Neuronal stem cell (in vitro differentiated cells): ENCODE data around the gene POLG.

Experiments used
- DNase-seq: peaks from one replicate; pipeline ENCODE4 v3.0.0-alpha.2; 2013; ENCODE audit warnings: low spot score
- H2AFZ ChIP-seq: one replicate; pipeline ENCODE4 v1.6.1; 2013; ENCODE audit warnings: mild to moderate bottlenecking, low read length, inconsistent platforms
- H2AK5ac ChIP-seq: 2 replicates; pipeline ENCODE4 v1.6.1; 2013; ENCODE audit warnings: low read depth, mild to moderate bottlenecking, inconsistent platforms, low read length, moderate library complexity, mixed read lengths
- H2BK120ac ChIP-seq: 2 replicates; pipeline ENCODE4 v1.6.1; 2013; ENCODE audit warnings: low read depth, mild to moderate bottlenecking, inconsistent platforms, low read length, moderate library complexity, mixed read lengths
- H2BK12ac ChIP-seq: one replicate; pipeline ENCODE4 v1.6.1; 2013; ENCODE audit warnings: low read length, inconsistent platforms
- H2BK15ac ChIP-seq: 2 replicates; pipeline ENCODE4 v1.6.1; 2013; ENCODE audit warnings: mild to moderate bottlenecking, low read length, inconsistent platforms, mixed read lengths
- H2BK5ac ChIP-seq: one replicate; pipeline ENCODE4 v1.6.1; 2013; ENCODE audit warnings: inconsistent platforms, mild to moderate bottlenecking, low read length, moderate library complexity
- H3K14ac ChIP-seq: one replicate; pipeline ENCODE4 v1.6.1; 2013; ENCODE audit warnings: low read length, inconsistent platforms
- H3K18ac ChIP-seq: 2 replicates; pipeline ENCODE4 v1.6.1; 2013; ENCODE audit warnings: low read length, inconsistent platforms
- H3K23ac ChIP-seq: 2 replicates; pipeline ENCODE4 v1.6.1; 2013; ENCODE audit warnings: low read depth, mild to moderate bottlenecking, mixed read lengths, low read length, inconsistent platforms; ENCODE audit not compliant: poor library complexity
- H3K27ac ChIP-seq: replicated peaks from 3 replicates; pipeline ENCODE4 v1.5.1; 2013; ENCODE audit warnings: low read length, inconsistent platforms
- H3K27me3 ChIP-seq, 3 experiments: 2 replicates each; pipeline ENCODE4 v1.6.1; 2013; ENCODE audit warnings: low read length in 3 of 3, mild to moderate bottlenecking in 2 of 3, inconsistent platforms in 1 of 3, low read depth in 1 of 3, mixed read lengths in 1 of 3, moderate library complexity in 1 of 3; ENCODE audit not compliant: control insufficient read depth in 3 of 3, insufficient read depth in 3 of 3
- H3K36me3 ChIP-seq, 2 donors: replicated peaks in 1 of 2; 2 replicates each; pipeline ENCODE4 v1.6.1; 2013; ENCODE audit warnings: low read length in 2 of 2; ENCODE audit not compliant: control insufficient read depth in 2 of 2, insufficient read depth in 2 of 2
- H3K4ac ChIP-seq: 2 replicates; pipeline ENCODE4 v1.6.1; 2013; ENCODE audit warnings: inconsistent platforms, mild to moderate bottlenecking, low read length, moderate library complexity
- H3K4me1 ChIP-seq, 2 donors: 1 replicate in 1 of 2; 2 replicates in 1 of 2; pipeline ENCODE4 v1.6.1; 2013; ENCODE audit warnings: low read length in 2 of 2, low read depth in 1 of 2; ENCODE audit not compliant: control insufficient read depth in 2 of 2, insufficient read depth in 1 of 2
- H3K4me2 ChIP-seq: one replicate; pipeline ENCODE4 v1.6.1; 2013; ENCODE audit warnings: mild to moderate bottlenecking, low read length, inconsistent platforms; ENCODE audit not compliant: insufficient read depth, poor library complexity, severe bottlenecking
- H3K4me3 ChIP-seq, 2 donors: 2 replicates each; pipeline ENCODE4 v1.5.1; 2013; ENCODE audit warnings: low read length in 2 of 2, mild to moderate bottlenecking in 2 of 2, inconsistent platforms in 1 of 2, moderate library complexity in 1 of 2
- H3K79me1 ChIP-seq: one replicate; pipeline ENCODE4 v1.6.1; 2013; ENCODE audit warnings: low read depth, mild to moderate bottlenecking, inconsistent platforms, low read length, moderate library complexity
- H3K9ac ChIP-seq: one replicate; pipeline ENCODE4 v1.6.1; 2013; ENCODE audit warnings: mild to moderate bottlenecking, low read depth, low read length, inconsistent platforms; ENCODE audit not compliant: poor library complexity
- H3K9me3 ChIP-seq, 2 donors: replicated peaks in 1 of 2; 2 replicates each; pipeline versions ENCODE3 to v1.6.1; 2013; ENCODE audit warnings: low read length in 2 of 2, mild to moderate bottlenecking in 2 of 2, inconsistent platforms in 1 of 2, low read depth in 1 of 2, mixed read lengths in 1 of 2, moderate library complexity in 1 of 2; ENCODE audit not compliant: control insufficient read depth in 2 of 2, insufficient read depth in 1 of 2
- H4K8ac ChIP-seq: one replicate; pipeline ENCODE4 v1.6.1; 2013; ENCODE audit warnings: low read depth, mild to moderate bottlenecking, inconsistent platforms, low read length, moderate library complexity
- H4K91ac ChIP-seq: one replicate; pipeline ENCODE4 v1.6.1; 2013; ENCODE audit warnings: low read length, low read depth, mild to moderate bottlenecking, inconsistent platforms; ENCODE audit not compliant: poor library complexity
- WGBS, 2 donors: extraction: QIAGEN DNeasy Blood & Tissue Kit; methylation state at CpG; one replicate each; pipeline ENCODE4 v1.1.7; 2013; ENCODE audit warnings: missing lambda C conversion rate in 2 of 2, mixed read lengths in 1 of 2; ENCODE audit not compliant: insufficient read length in 2 of 2, insufficient replicate concordance in 1 of 2; ENCODE audit errors: extremely low coverage in 2 of 2; 5-methylcytosine and 5-hydroxymethylcytosine counted together

POLG gene

GRCh38 chr15:89367485-89368451 lies 33.1 kb upstream of the POLG start:
- Histone ChIP-seq H3K36me3 (no peaks in the 10 kb centered on the region), H2AFZ (peak overlapping the region; percentile 83), H3K23ac (peak overlapping the region; percentile 89), H3K18ac (peak overlapping the region; percentile 71), H3K4me1 (peaks cover 8 to 9% of the 10 kb centered on the region in 2 donors), H3K4ac (no peak overlapping the region), H3K9me3 (peaks cover 6 to 16% of the 10 kb centered on the region in 2 donors), H2AK5ac (peak overlapping the region; percentile 33), H2BK120ac (no peak overlapping the region), H4K8ac (no peak overlapping the region), H3K27ac (no peak overlapping the region), H2BK5ac (no peak overlapping the region), H3K9ac (no peak overlapping the region), H3K4me2 (peak overlapping the region; percentile 31), H3K4me3 (peak overlapping the region; percentile 9 to 34), H3K27me3 (peaks cover 78 to 100% (median 100%) of the 10 kb centered on the region in 3 experiments), H3K79me1 (no peaks in the 10 kb centered on the region), H4K91ac (no peak overlapping the region), H2BK15ac (no peak overlapping the region), H3K14ac (no peak overlapping the region), H2BK12ac (no peak overlapping the region)
- WGBS, 2 donors: no CpG with 5 or more reads among the region's 90 CpGs
- no peak for DNase-seq

DNA sequence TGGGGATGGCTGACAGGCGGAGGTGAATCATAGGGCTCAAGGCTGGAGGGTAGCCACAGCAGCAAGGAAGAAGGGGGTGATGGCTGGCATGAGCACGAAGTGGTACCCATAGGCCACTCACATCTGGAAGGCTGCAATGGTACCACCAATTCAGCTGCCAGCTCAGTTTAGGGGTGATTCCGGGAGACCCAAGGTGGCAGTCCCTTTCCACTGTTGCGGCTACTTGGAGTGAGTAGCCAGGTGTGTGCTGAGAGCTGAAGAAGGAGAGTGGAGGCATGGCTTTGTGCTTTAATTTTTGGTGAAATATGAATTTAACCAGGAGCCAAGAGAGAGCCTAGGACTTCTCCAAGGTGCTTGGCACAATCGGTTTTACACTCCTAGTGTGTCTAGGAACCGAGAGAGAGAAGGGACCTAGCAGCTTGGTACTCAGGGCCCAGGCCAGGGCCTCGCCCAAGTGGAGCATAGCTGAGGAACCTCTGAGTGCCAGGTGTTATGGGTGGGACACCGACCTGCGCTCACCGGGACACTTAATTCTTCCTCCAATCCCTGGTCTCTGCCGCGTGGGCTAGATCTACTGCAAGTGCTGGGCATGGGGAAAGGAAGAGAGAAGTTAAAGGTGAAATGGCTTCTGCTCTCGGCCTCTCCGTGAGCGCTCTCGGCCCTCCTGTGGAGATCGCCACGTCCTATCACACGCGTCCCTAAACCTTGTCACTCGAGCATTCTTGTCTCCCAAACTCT lies 32.2 kb upstream of the POLG start:
- Histone ChIP-seq H3K9ac (no peak overlapping the region), H3K9me3 (peaks cover 6 to 16% of the 10 kb centered on the region in 2 donors), H3K36me3 (no peaks in the 10 kb centered on the region), H3K23ac (peak overlapping the region; percentile 89), H3K79me1 (no peaks in the 10 kb centered on the region), H2BK15ac (peak overlapping the region; percentile 97), H4K8ac (no peak overlapping the region), H4K91ac (no peak overlapping the region), H3K27me3 (peaks cover 81 to 100% (median 100%) of the 10 kb centered on the region in 3 experiments), H3K27ac (no peak overlapping the region), H3K4me1 (peaks cover 8 to 11% of the 10 kb centered on the region in 2 donors), H3K4ac (no peak overlapping the region), H2BK120ac (no peak overlapping the region), H3K18ac (no peak overlapping the region), H2AK5ac (peak overlapping the region; percentile 36), H2AFZ (no peak overlapping the region), H3K4me2 (no peak overlapping the region), H3K14ac (peak overlapping the region; percentile 5), H3K4me3 (no peak overlapping the region), H2BK12ac (no peak overlapping the region), H2BK5ac (no peak overlapping the region)
- no peak for DNase-seq
- no CpG with 5 or more reads among the region's 21 CpGs for WGBS, 2 donors

DNA sequence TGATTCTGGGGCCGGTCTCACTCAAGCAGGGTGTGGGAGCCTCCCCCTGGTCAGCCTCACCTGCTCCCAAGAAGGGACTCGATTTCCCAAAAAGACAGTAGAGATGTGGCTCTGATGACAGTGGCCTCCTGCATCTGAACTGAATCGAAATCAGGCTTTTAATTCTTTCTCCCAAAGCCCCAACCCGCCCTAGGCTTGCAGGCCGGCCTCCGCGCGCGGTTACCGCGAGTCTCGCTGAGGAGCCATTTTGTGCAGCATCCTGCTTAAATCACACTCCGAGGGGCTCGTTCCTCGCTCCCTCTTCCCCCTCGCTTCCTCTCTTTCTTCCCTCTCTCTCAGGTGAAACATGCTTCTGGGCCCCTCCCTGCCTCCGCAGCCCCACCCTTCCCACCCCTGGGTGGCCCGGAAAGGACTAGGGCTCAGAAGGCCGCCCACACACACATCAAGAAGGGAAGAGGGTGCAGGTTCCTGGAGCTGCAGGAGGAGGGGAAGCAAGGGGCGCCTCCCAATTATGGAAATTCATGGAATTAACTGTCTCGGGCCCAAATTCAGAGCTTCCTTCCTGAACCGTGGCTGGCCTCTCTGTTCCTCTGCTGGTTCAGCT lies 30.9 kb upstream of the POLG start:
- Histone ChIP-seq H3K36me3 (no peaks in the 10 kb centered on the region), H3K79me1 (no peaks in the 10 kb centered on the region), H3K9me3 (peaks cover 6 to 17% of the 10 kb centered on the region in 2 donors), H3K4ac (no peak overlapping the region), H3K18ac (no peak overlapping the region), H3K4me1 (peaks cover 5 to 14% of the 10 kb centered on the region in 2 donors), H4K8ac (no peak overlapping the region), H2BK15ac (no peak overlapping the region), H3K27ac (no peak overlapping the region), H2BK120ac (no peak overlapping the region), H4K91ac (no peak overlapping the region), H3K23ac (no peak overlapping the region), H2BK12ac (no peak overlapping the region), H3K27me3 (peaks cover 80 to 100% (median 99%) of the 10 kb centered on the region in 3 experiments), H2BK5ac (no peak overlapping the region), H3K9ac (no peak overlapping the region), H3K4me3 (no peak overlapping the region), H2AK5ac (no peak overlapping the region), H3K4me2 (no peak overlapping the region), H2AFZ (no peak overlapping the region), H3K14ac (no peak overlapping the region)
- WGBS, 2 donors: no CpG with 5 or more reads among the region's 22 CpGs
- no peak for DNase-seq
